ENCODE data around the gene ZNF74.
"Not testable (repeated sequence)": the region's sequence is repeated elsewhere in the genome, so short reads cannot be mapped to it uniquely, and the experiment has no call there.

Gene ZNF74

GRCh38 chr22:20450551-20450906 is 56.6 kb downstream of the ZNF74 start:
- no peak for DNase-seq

- DNase-seq: not testable (repeated sequence)
Measured at GRCh38 chr22:20451129-20451778, 57.3 kb downstream of the ZNF74 start.

DNA sequence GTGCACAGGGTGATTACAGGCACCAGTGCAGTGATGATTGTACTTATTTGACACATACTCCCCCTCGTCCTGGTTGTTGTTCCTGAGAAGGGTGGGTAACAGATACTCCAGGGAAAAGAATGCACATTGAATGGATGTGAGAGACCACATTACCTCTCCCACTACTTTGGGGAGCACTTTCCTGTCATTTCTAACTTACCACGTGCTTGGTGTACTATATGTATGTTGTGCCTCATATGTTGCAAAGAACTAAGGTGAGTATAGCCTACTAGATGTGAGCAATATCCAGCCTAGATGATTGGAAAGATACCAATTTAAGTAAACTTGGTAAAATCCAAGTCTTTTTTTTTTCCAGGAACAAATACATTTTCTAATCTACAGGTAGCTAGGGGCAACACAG is 58.0 kb downstream of the ZNF74 start:
- no peak for DNase-seq

- no peak for DNase-seq
Measured at GRCh38 chr22:20453222-20453621, 59.3 kb downstream of the ZNF74 start.

DNA sequence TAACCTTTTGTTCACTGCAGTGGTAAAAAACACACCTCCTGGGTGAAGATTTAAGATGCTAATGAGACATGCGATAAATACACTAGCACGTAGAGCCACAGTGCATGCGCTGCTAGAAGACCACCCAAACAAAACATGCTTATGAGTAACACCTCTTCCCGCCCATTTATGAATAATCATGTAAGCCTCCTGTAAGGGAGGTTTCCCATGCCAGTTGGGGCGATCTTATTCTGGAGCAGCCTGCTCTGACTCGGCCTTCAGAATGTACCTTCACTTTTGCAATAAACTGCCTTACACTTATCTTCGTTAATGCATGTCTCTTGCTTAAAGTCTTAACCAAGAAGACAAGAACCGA is 61.7 kb downstream of the ZNF74 start:
- DNase-seq: no peak

DNA sequence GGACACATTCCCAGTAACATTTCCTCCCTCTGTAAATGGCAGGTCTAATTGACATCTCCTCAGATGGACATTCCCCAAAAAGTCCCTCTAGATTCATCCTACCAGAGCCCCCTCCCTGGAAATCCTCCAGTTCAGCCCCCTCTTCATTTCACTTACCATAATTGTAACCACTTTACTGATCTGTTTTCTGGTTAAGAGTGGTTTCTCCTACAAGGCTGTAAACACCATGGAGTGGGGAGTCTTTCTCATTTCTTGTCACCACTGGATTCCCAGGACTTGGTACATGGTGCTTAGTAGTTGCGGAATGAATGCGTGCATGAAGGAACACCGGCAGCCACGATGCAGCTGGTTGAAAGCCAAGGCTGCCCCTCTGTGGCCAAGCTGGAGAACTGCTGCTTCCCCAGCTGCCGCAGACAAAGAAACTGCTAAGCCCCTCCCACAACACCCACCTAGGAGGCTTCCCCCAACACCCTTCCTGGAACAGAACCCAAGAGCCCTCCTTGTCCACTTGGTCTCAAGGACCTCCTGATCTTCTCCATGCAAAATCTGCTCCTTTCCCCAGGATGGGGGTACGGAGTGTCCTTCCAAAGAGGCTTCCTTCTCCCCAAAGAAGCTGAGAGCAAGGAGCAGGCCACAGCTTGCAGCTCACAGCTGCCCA is 62.2 kb downstream of the ZNF74 start:
- DNase-seq: peak; percentile 64

DNA sequence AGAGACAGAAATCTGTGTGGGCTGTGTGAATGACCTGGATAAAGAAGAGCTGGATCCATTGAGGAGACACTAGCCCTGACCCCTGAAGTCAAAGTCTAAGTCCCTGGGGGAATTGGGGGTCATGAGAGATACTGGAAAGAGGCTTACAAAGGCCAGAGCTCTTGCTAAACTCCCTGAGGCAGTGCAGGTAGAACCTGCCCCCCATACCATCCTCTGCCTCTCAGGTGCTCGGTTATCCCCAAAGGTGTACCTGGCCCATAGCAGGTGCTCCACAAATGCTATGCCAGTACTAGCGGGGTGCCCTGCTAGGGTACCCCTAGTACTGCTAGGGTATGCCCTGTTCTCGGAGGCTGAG is 62.7 kb downstream of the ZNF74 start:
- no peak for DNase-seq

GRCh38 chr22:20457506-20458240 is 63.7 kb downstream of the ZNF74 start:
- DNase-seq: no peak

Measured in DMS53 (cell line).